ENCODE measurements around the gene TPRN. TPM values are rescaled to one million over a fixed set of nuclear protein-coding genes. Genes with fewer than 3 reads are reported as not detected.

TPRN gene
- total and polyA plus RNA-seq, 2 experiments from 2014 or later: 6.4 to 29.2 TPM

DNA sequence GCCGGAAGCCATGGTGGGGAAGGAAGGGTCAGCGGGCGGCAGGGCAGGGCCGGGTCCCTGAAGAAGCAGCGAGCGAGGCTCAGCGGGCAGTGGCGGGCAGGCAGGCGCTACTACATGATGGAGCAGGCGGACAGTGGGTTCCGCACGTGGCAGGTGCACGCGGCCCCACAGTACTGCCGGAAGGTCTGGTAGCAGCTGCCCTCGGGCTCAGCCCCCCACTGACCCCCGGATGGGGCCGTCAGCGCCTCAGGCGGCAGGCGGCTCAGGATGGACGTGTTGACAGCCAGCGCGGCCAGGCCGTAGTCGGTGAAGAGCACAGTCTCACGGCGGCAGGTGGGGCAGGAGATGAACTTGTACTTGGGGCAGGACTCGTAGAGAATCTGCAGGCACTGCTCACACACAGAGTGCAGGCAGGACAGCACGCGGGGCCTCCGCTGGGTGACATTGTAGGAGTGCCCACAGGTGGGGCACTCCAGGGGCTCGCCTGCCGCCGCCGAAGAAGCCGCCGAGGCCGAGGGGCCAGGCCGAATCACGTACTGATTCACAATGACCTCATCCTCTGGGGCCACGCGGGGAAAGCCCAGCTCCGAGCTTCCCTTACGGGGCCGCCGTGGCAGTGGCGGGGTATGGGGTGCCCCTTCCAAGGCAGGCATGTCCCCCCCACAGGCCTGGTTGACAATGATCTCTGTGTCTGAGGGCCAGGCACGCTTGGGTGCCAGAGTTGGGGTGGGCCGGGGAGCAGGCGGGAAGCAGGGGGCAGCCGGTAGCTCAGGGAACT is 20.0 kb upstream of the TPRN start:
- TF ChIP-seq EZH2 (IDR thresholded peaks at IDR 0.05; ENCODE audit: low read depth, unreplicated experiment): no peak
- TF ChIP-seq, protein P1, sequence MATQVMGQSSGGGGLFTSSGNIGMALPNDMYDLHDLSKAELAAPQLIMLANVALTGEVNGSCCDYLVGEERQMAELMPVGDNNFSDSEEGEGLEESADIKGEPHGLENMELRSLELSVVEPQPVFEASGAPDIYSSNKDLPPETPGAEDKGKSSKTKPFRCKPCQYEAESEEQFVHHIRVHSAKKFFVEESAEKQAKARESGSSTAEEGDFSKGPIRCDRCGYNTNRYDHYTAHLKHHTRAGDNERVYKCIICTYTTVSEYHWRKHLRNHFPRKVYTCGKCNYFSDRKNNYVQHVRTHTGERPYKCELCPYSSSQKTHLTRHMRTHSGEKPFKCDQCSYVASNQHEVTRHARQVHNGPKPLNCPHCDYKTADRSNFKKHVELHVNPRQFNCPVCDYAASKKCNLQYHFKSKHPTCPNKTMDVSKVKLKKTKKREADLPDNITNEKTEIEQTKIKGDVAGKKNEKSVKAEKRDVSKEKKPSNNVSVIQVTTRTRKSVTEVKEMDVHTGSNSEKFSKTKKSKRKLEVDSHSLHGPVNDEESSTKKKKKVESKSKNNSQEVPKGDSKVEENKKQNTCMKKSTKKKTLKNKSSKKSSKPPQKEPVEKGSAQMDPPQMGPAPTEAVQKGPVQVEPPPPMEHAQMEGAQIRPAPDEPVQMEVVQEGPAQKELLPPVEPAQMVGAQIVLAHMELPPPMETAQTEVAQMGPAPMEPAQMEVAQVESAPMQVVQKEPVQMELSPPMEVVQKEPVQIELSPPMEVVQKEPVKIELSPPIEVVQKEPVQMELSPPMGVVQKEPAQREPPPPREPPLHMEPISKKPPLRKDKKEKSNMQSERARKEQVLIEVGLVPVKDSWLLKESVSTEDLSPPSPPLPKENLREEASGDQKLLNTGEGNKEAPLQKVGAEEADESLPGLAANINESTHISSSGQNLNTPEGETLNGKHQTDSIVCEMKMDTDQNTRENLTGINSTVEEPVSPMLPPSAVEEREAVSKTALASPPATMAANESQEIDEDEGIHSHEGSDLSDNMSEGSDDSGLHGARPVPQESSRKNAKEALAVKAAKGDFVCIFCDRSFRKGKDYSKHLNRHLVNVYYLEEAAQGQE (IDR thresholded peaks at IDR 0.05; ENCODE audit: unreplicated experiment): no peak
- no peak for TF ChIP-seq POLR2AphosphoS5 (IDR thresholded peaks at IDR 0.05; ENCODE audit: low read depth)
- no peak for TF ChIP-seq ZNF114 (CRISPR knock-in tag; IDR thresholded peaks at IDR 0.05)
- TF ChIP-seq, protein P2, sequence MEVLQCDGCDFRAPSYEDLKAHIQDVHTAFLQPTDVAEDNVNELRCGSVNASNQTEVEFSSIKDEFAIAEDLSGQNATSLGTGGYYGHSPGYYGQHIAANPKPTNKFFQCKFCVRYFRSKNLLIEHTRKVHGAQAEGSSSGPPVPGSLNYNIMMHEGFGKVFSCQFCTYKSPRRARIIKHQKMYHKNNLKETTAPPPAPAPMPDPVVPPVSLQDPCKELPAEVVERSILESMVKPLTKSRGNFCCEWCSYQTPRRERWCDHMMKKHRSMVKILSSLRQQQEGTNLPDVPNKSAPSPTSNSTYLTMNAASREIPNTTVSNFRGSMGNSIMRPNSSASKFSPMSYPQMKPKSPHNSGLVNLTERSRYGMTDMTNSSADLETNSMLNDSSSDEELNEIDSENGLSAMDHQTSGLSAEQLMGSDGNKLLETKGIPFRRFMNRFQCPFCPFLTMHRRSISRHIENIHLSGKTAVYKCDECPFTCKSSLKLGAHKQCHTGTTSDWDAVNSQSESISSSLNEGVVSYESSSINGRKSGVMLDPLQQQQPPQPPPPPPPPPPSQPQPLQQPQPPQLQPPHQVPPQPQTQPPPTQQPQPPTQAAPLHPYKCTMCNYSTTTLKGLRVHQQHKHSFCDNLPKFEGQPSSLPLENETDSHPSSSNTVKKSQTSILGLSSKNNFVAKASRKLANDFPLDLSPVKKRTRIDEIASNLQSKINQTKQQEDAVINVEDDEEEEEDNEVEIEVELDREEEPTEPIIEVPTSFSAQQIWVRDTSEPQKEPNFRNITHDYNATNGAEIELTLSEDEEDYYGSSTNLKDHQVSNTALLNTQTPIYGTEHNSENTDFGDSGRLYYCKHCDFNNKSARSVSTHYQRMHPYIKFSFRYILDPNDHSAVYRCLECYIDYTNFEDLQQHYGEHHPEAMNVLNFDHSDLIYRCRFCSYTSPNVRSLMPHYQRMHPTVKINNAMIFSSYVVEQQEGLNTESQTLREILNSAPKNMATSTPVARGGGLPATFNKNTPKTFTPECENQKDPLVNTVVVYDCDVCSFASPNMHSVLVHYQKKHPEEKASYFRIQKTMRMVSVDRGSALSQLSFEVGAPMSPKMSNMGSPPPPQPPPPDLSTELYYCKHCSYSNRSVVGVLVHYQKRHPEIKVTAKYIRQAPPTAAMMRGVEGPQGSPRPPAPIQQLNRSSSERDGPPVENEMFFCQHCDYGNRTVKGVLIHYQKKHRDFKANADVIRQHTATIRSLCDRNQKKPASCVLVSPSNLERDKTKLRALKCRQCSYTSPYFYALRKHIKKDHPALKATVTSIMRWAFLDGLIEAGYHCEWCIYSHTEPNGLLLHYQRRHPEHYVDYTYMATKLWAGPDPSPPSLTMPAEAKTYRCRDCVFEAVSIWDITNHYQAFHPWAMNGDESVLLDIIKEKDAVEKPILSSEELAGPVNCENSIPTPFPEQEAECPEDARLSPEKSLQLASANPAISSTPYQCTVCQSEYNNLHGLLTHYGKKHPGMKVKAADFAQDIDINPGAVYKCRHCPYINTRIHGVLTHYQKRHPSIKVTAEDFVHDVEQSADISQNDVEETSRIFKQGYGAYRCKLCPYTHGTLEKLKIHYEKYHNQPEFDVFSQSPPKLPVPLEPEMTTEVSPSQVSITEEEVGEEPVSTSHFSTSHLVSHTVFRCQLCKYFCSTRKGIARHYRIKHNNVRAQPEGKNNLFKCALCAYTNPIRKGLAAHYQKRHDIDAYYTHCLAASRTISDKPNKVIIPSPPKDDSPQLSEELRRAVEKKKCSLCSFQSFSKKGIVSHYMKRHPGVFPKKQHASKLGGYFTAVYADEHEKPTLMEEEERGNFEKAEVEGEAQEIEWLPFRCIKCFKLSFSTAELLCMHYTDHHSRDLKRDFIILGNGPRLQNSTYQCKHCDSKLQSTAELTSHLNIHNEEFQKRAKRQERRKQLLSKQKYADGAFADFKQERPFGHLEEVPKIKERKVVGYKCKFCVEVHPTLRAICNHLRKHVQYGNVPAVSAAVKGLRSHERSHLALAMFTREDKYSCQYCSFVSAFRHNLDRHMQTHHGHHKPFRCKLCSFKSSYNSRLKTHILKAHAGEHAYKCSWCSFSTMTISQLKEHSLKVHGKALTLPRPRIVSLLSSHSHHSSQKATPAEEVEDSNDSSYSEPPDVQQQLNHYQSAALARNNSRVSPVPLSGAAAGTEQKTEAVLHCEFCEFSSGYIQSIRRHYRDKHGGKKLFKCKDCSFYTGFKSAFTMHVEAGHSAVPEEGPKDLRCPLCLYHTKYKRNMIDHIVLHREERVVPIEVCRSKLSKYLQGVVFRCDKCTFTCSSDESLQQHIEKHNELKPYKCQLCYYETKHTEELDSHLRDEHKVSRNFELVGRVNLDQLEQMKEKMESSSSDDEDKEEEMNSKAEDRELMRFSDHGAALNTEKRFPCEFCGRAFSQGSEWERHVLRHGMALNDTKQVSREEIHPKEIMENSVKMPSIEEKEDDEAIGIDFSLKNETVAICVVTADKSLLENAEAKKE (CRISPR knock-in tag; IDR thresholded peaks at IDR 0.05): no peak
- no peak for TF ChIP-seq JUNB (IDR thresholded peaks at IDR 0.05; ENCODE audit: unreplicated experiment)
- TF ChIP-seq NANOG (IDR thresholded peaks at IDR 0.05; ENCODE audit: borderline replicate concordance): no peak
- TF ChIP-seq CREB1 (CRISPR knock-in tag; IDR thresholded peaks at IDR 0.05; ENCODE audit: low read depth): no peak
- no peak for TF ChIP-seq EZH2phosphoT487 (IDR thresholded peaks at IDR 0.05; ENCODE audit: unreplicated experiment)
- TF ChIP-seq, protein P3, sequence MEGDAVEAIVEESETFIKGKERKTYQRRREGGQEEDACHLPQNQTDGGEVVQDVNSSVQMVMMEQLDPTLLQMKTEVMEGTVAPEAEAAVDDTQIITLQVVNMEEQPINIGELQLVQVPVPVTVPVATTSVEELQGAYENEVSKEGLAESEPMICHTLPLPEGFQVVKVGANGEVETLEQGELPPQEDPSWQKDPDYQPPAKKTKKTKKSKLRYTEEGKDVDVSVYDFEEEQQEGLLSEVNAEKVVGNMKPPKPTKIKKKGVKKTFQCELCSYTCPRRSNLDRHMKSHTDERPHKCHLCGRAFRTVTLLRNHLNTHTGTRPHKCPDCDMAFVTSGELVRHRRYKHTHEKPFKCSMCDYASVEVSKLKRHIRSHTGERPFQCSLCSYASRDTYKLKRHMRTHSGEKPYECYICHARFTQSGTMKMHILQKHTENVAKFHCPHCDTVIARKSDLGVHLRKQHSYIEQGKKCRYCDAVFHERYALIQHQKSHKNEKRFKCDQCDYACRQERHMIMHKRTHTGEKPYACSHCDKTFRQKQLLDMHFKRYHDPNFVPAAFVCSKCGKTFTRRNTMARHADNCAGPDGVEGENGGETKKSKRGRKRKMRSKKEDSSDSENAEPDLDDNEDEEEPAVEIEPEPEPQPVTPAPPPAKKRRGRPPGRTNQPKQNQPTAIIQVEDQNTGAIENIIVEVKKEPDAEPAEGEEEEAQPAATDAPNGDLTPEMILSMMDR (conservative IDR thresholded peaks at IDR 0.05; ENCODE audit: low read depth in 2 of 2): no peak
- peaks cover 7% of the 10 kb centered on the region; the same call in 2 of the 3 replicates for H3K4me1 Mint-ChIP-seq
- H3K4me2 ChIP-seq: no peak overlapping the region; the same call in 1 of the 2 replicates
- no peaks in the 10 kb centered on the region for H3K79me2 ChIP-seq (replicated peaks; ENCODE audit: insufficient read depth)
- H3K27me3 ChIP-seq (ENCODE audit: insufficient read depth): peaks cover 9% of the 10 kb centered on the region; the same call in 1 of the 2 replicates
- peak; percentile 31 for DNase-seq (ENCODE audit: low spot score)
- peaks cover 3% of the 10 kb centered on the region; the same call in 1 of the 2 replicates for H3K4me1 ChIP-seq (ENCODE audit: insufficient read depth)
- 0 out of 2 replicates have a peak, but pooled peaks cover 9% of the 10 kb centered on the region for H3F3A ChIP-seq (replicated peaks; ENCODE audit: low read depth)
- no peaks in the 10 kb centered on the region for H3K9me3 Mint-ChIP-seq
- H3K27me3 Mint-ChIP-seq (ENCODE audit: insufficient read depth, low read depth, poor library complexity): no peaks in the 10 kb centered on the region
- H3K36me3 ChIP-seq (ENCODE audit: insufficient read depth): no peaks in the 10 kb centered on the region
- H3K4me3 ChIP-seq: no peak overlapping the region
- H4K20me1 ChIP-seq (replicated peaks; ENCODE audit: insufficient read depth): no peaks in the 10 kb centered on the region; the same call in 1 of the 2 replicates
- no peak overlapping the region for H3K27ac Mint-ChIP-seq
- no peaks in the 10 kb centered on the region; the same call in 2 of the 3 replicates for H3K36me3 Mint-ChIP-seq (ENCODE audit: low read depth)
- H2AFZ ChIP-seq: no peak overlapping the region
- H3K4me3 Mint-ChIP-seq: peak overlapping the region; percentile 30; the same call in 1 of the 3 replicates
- H3K9me2 ChIP-seq (ENCODE audit: insufficient read depth): no peaks in the 10 kb centered on the region
- H3K27ac ChIP-seq (ENCODE audit: low read depth): no peak overlapping the region
- no peak for ATAC-seq

All from GM23338 (cell line).